Fibroblast of skin of scalp (primary cell): ENCODE results near the gene FIBCD1.

ENCODE experiments used
- DNase-seq: peaks from one replicate; pipeline ENCODE4 v3.0.0-alpha.2; 2013

FIBCD1 gene

GRCh38 chr9:130856474-130856873, 82.6 kb downstream of the FIBCD1 start:
- DNase-seq: no peak

GRCh38 chr9:130854835-130855234, 84.2 kb downstream of the FIBCD1 start:
- no peak for DNase-seq

- no peak for DNase-seq
Measured at GRCh38 chr9:130854092-130854491, 85.0 kb downstream of the FIBCD1 start.

GRCh38 chr9:130852801-130853200, 86.2 kb downstream of the FIBCD1 start:
- DNase-seq: no peak
